Loucy (cell line): ENCODE data around the gene DHRS13.

ENCODE experiments used
- H2AFZ ChIP-seq: fragments of 200-600 bp; sonication (generic); 2 replicates; pipeline ENCODE4 v1.6.0; 2016; ENCODE audit warnings: antibody characterized with exemption, mild to moderate bottlenecking, low read length, moderate library complexity
- H3F3A ChIP-seq: fragments of 200-600 bp; 2 replicates; pipeline ENCODE4 v1.6.0; 2016; ENCODE audit warnings: antibody characterized with exemption, low read depth, mild to moderate bottlenecking
- H3K27me3 ChIP-seq: fragments of 200-600 bp; sonication (generic); 2 replicates; pipeline ENCODE4 v1.6.1; 2014; ENCODE audit warnings: low read length, mild to moderate bottlenecking; ENCODE audit not compliant: insufficient read depth, poor library complexity, severe bottlenecking
- H3K36me3 ChIP-seq: fragments of 200-600 bp; sonication (generic); 2 replicates; pipeline ENCODE4 v1.6.1; 2016; ENCODE audit warnings: low read length; ENCODE audit not compliant: insufficient read depth
- H3K4me1 ChIP-seq: fragments of 200-600 bp; sonication (generic); 2 replicates; pipeline ENCODE4 v1.5.1; 2014; ENCODE audit warnings: low read length, mild to moderate bottlenecking; ENCODE audit not compliant: insufficient read depth, poor library complexity, severe bottlenecking
- H3K4me2 ChIP-seq: fragments of 200-600 bp; sonication (generic); 2 replicates; pipeline ENCODE4 v1.6.0; 2014; ENCODE audit warnings: antibody characterized with exemption, low read length, low read depth, mild to moderate bottlenecking; ENCODE audit not compliant: poor library complexity, severe bottlenecking
- H3K4me3 ChIP-seq: fragments of 200-600 bp; sonication (generic); 2 replicates; pipeline ENCODE4 v1.5.1; 2014; ENCODE audit warnings: low read length, mild to moderate bottlenecking, mixed read lengths; ENCODE audit not compliant: poor library complexity, severe bottlenecking
- H3K79me2 ChIP-seq: fragments of 200-600 bp; sonication (generic); 2 replicates; pipeline ENCODE4 v1.6.1; 2014; ENCODE audit warnings: low read length; ENCODE audit not compliant: insufficient read depth
- H3K9ac ChIP-seq: fragments of 200-600 bp; sonication (generic); 2 replicates; pipeline ENCODE4 v1.6.0; 2014; ENCODE audit warnings: mild to moderate bottlenecking, low read depth, low read length, moderate library complexity; ENCODE audit not compliant: poor library complexity, severe bottlenecking
- H3K9me2 ChIP-seq: fragments of 200-600 bp; sonication (generic); replicated peaks from 2 replicates; pipeline ENCODE4 v1.6.1; 2016; ENCODE audit warnings: low read depth, low read length, mixed read lengths
- H3K9me3 ChIP-seq: fragments of 200-600 bp; sonication (generic); 2 replicates; pipeline ENCODE4 v1.6.1; 2014; ENCODE audit warnings: mild to moderate bottlenecking, antibody characterized with exemption, low read length, low read depth; ENCODE audit not compliant: insufficient read depth
- H4K20me1 ChIP-seq: fragments of 200-600 bp; sonication (generic); 2 replicates; pipeline ENCODE4 v1.6.0; 2014; ENCODE audit warnings: antibody characterized with exemption, low read length, mild to moderate bottlenecking; ENCODE audit not compliant: insufficient read depth, poor library complexity, severe bottlenecking
- CTCF ChIP-seq: fragments of 200-600 bp; sonication (generic); conservative IDR thresholded peaks from 2 replicates; pipeline ENCODE4 v1.5.1; 2014; ENCODE audit warnings: mild to moderate bottlenecking, antibody characterized with exemption, low read length
- EZH2phosphoT487 ChIP-seq: fragments of 200-600 bp; IDR thresholded peaks from 2 replicates; pipeline ENCODE4 v1.6.1; 2018; ENCODE audit warnings: antibody characterized with exemption, mild to moderate bottlenecking, moderate library complexity, borderline replicate concordance

DHRS13 gene, protein sequence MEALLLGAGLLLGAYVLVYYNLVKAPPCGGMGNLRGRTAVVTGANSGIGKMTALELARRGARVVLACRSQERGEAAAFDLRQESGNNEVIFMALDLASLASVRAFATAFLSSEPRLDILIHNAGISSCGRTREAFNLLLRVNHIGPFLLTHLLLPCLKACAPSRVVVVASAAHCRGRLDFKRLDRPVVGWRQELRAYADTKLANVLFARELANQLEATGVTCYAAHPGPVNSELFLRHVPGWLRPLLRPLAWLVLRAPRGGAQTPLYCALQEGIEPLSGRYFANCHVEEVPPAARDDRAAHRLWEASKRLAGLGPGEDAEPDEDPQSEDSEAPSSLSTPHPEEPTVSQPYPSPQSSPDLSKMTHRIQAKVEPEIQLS

GRCh38 chr17:28902819-28903545 lies at the start of gene DHRS13:
DHRS13 (minus strand) TSS chr17:28903079; CDS start chr17:28902944, 135 bp downstream.
- Histone ChIP-seq H3F3A (no peaks in the 10 kb centered on the region), H3K79me2 (peaks cover 25% of the 10 kb centered on the region), H3K9me2 (no peaks in the 10 kb centered on the region), H4K20me1 (peaks cover 5% of the 10 kb centered on the region), H2AFZ (peak within 1 kb of the TSS; percentile 88), H3K4me2 (peak within 1 kb of the TSS; percentile 84), H3K36me3 (peaks cover 23% of the 10 kb centered on the region; the same call in 1 of the 2 replicates), H3K4me1 (peaks cover 35% of the 10 kb centered on the region), H3K9me3 (no peaks in the 10 kb centered on the region), H3K4me3 (peak within 1 kb of the TSS; percentile 77), H3K9ac (peak within 1 kb of the TSS; percentile 81), H3K27me3 (no peaks in the 10 kb centered on the region)
- TF ChIP-seq CTCF: peak; percentile 96; the same call in 1 of the 2 replicates
- no peak for TF ChIP-seq EZH2phosphoT487

DNA sequence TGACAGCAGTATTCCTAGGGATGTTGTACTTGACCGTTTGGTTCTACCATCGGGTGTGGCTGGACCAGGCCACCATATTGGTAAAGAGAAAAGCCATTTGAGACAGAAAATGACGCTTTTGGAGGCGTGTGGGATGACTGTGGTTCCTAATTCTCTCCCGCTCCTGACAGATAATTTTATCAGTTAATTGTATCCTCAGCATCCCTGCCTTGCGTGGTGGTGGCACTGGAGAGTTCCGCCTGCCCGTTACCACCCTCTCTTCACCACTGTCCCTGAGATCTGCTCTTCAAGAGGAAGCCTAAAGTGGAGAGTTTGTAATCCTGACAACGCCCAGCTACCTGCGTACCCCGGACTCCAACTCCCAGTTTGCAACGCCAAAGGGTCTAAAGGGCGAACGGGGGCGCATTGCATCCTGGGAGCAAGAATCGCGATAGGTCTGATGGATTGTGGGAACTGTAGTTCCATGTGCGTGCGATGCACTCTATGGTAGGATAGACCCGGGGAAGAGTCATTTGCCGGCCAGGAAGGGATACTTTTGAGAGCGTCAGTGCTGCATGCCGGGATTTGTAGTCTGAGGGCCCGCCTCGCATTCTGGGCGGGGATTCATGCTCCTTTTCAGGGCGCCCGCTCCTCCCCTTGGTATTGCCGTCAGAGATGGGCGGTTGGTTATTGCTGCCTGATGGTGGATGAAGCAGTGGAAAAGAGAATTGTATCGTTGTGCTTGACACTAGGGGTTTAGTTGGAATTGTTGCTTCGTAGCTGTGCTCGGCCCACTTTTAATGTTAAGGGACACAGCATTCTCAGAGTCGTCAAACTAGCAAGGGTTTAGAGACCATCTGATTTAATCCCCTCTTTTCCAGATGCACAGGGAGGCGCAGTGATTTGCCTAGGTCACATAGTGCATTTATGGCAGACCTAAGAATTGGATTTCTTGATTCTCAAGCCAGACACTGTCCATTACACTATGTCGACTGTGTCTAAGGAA lies 49.4 kb upstream of the DHRS13 start:
- peaks cover 39% of the 10 kb centered on the region for H3K79me2 ChIP-seq
- peaks cover 21% of the 10 kb centered on the region for H3K4me1 ChIP-seq
- H3K27me3 ChIP-seq: no peaks in the 10 kb centered on the region
- peaks cover 42% of the 10 kb centered on the region for H4K20me1 ChIP-seq
- H3F3A ChIP-seq: no peaks in the 10 kb centered on the region
- H3K9me2 ChIP-seq: no peaks in the 10 kb centered on the region
- no peaks in the 10 kb centered on the region for H3K9me3 ChIP-seq
- H3K4me2 ChIP-seq: peak overlapping the region; percentile 93
- TF ChIP-seq CTCF: no peak
- peak overlapping the region; percentile 86 for H3K4me3 ChIP-seq
- H2AFZ ChIP-seq: peak overlapping the region; percentile 60
- no peaks in the 10 kb centered on the region for H3K36me3 ChIP-seq
- peak overlapping the region; percentile 96 for H3K9ac ChIP-seq

DNA sequence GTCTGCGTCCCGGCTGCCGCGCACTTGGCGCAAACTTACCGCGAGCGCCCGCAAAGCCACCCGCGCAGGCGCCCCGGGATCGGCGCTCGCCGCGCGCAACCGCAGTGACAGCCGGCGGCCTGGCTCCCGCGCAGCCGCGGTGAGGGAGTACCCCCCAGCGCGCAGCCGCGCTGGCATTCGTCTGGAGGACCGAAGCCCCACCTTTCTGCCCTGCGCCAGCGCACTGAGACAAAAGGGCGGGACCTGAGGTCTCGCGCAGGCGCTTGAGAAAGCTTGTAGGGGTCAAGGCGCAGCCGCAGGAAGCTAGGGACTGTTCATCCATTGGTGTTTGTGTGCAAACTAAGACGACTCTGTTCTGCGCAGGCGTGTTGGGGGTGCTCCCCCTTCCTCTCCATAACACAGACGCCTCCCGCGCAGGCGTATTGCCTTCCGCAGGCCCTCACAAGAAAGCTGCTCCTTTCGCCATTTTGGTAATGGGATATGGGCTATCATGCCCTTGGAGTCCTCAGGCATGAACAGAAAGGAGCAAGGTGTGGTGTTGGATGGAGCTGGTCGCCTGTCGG lies 48.6 kb upstream of the DHRS13 start, which contains the start of gene PHF12:
Gene PHF12 (minus strand): TSS at position 91 of the 563 bp plus-strand sequence. CDS start 558 bp downstream, outside the sequence.
- Histone ChIP-seq H3K27me3 (no peaks in the 10 kb centered on the region), H4K20me1 (peaks cover 50% of the 10 kb centered on the region), H3K4me1 (peaks cover 29% of the 10 kb centered on the region), H3K9me3 (no peaks in the 10 kb centered on the region), H3K4me3 (peak within 1 kb of the TSS; percentile 94), H3K4me2 (peak within 1 kb of the TSS; percentile 93), H2AFZ (peak within 1 kb of the TSS; percentile 60), H3K79me2 (peaks cover 47% of the 10 kb centered on the region), H3F3A (no peaks in the 10 kb centered on the region), H3K36me3 (no peaks in the 10 kb centered on the region), H3K9ac (peak within 1 kb of the TSS; percentile 96), H3K9me2 (no peaks in the 10 kb centered on the region)
- no peak for TF ChIP-seq EZH2phosphoT487
- TF ChIP-seq CTCF: no peak
